ENCODE data around the gene FAM200B.

Gene FAM200B

DNA sequence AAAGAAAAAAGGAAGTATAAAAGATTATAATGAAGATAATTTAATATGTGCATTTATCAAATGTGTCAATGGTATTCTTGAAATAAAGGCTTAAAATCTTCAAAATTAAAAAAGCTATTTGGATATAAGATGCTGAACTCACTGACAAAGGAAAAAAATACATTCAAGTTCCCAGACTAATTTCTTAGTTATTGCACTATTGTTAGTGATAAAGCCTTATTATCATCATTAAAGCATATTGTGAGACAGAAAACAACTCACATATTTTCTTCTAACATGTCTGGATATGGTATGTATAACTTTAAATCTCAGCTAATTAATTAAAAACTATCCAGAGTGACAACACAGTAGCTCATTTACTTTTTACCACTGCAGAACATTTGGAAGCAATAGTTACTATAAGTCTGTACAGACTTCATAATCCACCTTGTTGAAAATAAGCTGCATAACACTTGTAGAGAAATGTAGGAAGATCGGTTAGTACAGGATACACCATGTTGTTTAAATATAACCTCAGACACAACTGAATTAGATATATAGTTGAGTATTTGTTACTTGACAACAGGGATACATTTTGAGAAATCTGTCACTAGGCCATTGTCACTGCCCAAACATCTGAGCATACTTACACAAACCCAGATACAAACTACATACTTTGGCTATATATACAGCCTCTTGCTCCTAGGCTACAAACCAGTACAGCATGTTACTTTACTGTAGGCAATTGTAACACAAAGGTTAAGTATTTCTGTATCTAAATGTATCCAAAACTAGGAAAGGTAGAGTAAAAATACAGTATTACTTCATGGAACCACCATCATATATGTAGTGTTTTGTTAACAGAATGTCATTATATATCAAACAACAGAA lies 12.8 kb upstream of the FAM200B start:
- DNase-seq (ENCODE audit: low read depth in 4 of 4, low spot score in 1 of 4) = no peak

DNA sequence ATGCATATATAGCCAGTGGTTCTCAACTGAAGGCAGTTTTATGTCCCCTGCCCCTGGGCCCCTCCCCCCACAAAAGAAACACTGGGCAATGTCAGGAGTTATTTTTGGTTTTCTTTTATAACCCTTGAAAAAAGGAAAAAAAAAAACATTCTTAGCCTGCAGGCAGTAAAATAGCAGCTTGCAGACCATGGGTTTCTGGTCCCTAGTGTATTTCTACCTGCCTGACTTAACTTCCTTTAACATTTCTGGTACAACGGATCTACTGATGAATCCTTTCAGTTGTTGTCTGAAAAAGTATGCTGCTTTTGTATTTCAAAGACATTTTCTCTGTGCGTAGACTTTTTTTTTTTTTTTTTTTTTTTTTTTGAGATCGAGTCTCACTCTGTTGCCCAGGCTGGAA lies 11.1 kb upstream of the FAM200B start:
- no peak for DNase-seq (ENCODE audit: low read depth in 4 of 4, low spot score in 1 of 4)

DNA sequence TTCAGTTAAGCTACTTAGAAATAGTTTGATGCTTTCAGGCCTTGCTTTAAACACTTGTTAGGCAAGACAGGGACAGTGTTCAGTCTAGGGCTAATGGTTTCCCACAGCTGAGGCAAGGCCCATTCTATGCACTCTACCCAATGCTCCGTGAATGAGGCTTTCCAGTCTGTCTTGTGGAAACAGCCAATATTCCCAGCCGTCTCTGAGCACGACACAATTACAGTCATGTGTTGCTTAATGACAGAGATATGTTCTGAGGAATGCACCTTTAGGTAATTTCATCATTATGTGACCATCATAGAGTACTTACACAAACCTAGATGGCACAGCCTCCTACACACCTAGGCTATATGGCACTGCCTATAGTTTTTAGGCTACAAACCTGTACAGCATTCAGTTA lies 9.5 kb upstream of the FAM200B start:
- no peak for DNase-seq (ENCODE audit: low read depth in 4 of 4, low spot score in 1 of 4)

DNA sequence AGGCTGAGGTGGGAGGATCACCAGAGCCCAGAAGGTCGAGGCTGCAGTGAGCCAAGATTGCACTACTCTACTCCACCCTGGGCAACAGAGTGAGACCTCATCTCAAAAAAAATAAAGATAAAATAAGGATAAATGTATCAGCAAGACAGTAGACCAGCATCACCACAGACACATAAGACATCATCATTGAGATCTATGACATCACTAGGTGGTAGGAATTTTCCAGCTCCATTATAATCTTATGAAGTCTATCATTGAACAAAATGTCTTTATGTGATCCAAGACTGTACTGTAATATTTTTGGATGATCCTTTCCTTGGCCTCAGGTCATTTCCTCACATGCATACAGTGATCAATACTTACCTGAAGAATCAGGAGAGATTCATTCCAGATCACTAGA lies 8.3 kb upstream of the FAM200B start:
- DNase-seq (ENCODE audit: low read depth in 4 of 4, low spot score in 1 of 4) = no peak

DNA sequence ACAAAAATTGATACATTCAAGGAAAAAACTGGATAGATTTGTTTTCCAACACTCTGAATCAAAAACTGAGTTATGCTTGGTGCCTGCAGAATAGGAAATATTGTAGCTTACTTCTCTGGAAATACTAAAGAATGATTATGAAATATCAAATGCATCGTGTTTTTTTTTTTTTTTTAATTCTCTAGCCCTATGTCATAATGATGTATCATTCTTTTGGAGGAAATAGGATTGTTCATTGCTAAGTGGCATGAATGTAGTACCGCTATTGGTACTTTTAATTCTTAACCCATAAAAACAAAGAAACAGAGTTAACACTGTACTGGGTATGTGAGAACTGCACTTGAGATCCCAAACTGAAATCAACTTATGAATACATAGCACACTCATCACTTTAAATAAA lies 7.6 kb upstream of the FAM200B start:
- DNase-seq (ENCODE audit: low read depth in 4 of 4, low spot score in 1 of 4) = no peak

DNA sequence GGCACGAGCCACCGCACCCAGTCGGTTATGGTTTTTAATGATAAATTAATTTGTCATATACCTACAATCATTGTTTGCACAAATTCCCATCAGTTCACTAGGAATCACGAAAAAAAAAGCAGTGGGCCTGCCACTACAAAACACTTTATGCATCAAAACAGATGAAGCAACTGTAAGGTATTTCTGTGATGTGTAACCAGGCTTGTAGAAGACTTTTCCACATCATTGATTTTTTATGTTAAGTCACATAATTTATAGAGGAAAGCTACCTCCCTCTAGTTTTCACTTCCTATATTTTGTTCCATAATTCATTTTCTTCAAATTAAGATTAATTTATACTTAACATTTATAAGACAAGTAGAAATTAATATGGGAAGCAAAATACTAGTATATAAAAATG lies 6.7 kb upstream of the FAM200B start:
- no peak for DNase-seq (ENCODE audit: low read depth in 4 of 4, low spot score in 1 of 4)

DNA sequence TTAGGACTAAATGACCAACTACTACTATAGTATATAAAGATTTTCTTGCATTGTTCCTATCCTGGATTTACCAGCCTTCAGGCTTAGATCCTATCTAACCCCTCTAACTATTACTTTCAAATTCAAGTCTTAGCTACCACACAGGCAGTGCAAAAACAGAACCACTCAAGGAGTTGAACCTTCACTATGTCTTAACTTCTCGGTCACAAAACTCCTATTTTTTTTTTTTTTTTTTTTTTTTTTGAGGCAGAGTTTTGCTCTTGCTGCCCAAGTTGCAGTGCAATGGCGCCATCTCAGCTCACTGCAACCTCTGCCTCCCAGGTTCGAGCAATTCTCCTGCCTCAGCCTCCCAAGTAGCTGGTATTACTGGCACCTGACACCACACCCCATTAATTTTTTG lies 6.3 kb upstream of the FAM200B start:
- no peak for DNase-seq (ENCODE audit: low read depth in 4 of 4, low spot score in 1 of 4)

DNA sequence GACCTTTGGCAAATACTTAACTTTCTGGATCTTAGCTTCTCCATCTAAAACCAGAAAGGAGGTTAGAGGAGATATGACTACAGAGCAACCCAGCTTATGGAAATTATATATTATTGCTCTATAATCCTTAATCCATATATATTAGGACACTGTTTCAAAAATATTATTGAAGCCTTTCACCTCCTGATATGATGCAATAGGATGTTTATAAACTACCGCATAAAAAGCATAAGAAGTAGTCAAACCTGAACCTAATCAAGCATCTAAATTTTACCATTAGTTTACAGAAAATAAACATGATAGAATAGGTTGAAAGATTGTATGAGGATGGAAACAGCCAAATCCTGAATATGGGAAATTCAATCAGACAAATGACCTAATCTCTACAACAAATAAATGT lies 5.6 kb upstream of the FAM200B start:
- DNase-seq (ENCODE audit: low read depth in 4 of 4, low spot score in 1 of 4) = no peak

DNA sequence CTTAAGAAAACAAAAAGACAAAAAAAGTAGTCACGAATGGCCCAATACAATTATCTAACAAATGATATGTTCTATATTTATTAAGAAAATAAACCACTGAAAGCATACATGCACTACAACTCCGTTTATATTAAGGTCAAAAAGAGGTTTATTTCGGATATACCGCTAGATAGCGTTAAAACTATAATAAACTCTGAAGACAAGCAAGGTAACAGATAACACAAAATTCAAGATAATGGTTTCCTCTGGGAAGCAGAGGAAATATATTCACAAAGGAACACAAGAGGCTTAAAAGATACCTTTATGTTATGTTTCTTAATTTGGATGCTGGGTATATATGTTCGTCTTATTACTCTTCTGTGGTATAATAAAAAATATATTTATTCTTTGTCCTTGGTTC lies 4.7 kb upstream of the FAM200B start:
- DNase-seq (ENCODE audit: low read depth in 4 of 4, low spot score in 1 of 4) = no peak

DNA sequence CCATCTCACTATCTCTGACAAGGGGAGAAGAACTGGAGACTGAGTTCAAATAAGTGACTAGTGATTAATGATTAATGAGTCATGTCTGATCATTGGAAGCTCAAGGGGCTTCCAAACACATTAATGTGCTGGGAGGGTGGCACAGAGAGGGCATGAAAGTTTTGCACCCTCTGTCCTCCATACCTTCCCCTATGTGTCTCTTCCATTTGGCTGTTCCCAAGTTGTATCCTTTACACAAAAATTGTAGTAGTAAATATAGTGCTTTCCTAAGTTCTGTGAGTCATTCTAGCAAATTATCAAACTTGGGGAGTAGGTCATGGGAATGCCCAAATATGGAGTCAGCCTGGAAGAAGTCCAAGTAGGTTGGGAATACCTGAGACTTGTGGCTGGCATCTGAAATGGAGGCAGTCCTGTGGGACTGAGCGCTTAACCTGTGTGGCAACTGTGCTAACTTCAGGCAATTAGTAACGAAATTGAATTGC lies 4.1 kb upstream of the FAM200B start:
- DNase-seq (ENCODE audit: low read depth in 4 of 4, low spot score in 1 of 4) = no peak

DNA sequence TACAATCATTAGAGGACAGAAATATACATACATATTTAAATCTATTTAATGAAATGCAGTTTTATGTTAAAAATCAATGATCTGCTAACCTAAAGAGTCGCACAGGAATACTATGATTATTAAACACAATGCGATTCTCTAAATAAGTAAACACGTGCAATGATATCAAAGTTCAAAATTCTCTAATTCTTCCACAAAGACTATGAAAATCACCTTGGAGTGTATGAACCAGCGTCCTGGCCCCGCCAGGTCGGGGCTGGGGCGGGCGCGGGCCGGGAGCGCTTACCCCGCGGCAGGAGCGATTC lies 608 bp upstream of the FAM200B start:
- no peak for DNase-seq (ENCODE audit: low read depth in 4 of 4, low spot score in 1 of 4)

DNA sequence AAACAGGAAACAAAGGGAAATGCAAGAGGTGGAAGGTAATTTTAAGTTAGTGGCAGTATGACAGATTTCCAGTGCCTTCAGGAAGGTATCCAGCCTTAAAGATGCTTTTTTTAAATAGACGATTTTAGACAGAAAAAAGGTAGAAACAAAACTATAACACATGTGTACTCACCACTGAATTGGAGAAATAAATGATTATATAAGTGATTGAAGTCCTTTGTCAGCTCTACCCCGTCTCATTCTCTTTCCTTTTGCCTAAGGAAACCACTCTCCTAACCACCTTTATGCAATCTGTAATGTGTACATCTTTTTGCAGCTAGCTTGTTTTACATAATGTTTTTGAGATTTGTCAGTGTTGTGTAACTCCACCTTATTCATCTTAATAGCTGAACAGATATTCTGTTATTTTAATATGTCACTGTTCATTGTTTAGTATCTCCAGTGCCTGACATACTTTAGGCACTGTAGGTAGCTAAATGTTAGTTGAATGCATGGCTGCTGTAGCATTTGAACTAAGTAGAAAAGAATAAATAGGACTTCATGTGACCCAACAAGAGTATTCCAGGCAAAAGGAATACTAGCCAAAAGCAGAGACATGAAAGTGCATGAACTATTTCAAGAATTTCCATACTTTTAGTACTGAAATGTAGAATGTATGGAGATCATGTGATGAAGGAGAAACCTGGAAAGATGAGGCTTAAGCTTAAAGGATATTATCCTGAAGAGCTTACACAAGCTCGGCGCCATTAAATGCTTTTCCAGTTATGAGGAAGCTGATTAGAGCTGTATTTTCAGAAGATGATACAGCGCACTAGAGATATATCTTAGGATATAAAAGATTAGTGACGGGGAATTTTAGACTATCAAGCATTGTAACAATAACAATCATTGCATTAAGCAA lies 865 bp downstream of the FAM200B start:
- DNase-seq (ENCODE audit: low read depth in 4 of 4, low spot score in 1 of 4) = no peak

DNA sequence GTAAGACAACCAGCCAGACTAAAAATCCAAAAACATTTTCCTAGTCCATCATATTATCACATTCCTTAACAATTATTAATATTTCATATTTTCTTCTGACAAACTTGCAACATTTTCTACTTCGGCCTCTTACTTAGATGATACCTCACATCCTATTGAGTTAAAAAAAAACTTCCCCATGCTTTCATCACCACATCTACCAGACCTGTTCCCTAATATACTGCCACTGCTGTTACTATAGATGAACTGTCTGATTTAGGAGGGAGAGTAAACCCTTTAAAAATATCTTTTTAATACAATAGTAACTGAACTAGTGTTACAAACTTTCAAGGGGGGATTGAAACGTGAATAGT lies 1.5 kb downstream of the FAM200B start:
- no peak for DNase-seq (ENCODE audit: low read depth in 4 of 4, low spot score in 1 of 4)

DNA sequence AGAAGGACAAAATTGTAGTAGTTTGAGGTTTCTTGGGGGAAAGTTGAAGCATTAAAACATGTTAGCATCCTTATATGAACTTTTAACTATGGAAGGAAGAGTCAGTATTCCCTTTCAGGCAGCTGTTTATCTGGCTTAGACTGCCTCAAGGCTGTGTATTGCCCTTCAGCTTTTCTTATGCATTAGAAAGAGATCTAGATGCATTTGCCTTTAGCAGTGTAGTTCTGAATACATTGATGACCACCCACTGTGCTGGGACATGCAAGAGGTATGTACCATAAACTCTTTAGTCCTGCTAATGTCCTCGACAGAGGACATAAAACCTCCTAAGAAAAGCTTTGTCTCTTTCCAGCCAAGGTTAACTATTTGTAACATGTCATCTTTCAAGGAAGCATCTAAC lies 2.9 kb downstream of the FAM200B start:
- no peak for DNase-seq (ENCODE audit: low read depth in 4 of 4, low spot score in 1 of 4)

DNA sequence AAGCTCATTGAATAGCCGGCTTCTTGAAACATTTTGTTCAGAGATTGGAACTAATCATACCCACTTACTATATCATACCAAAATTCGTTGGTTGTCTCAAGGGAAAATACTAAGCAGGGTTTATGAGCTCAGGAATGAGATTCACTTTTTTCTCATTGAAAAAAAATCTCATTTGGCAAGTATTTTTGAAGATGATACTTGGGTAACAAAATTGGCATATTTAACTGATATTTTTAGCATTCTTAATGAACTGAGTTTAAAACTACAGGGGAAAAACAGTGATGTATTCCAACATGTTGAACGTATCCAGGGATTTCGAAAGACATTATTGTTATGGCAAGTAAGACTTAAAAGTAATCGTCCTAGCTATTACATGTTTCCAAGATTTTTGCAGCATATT lies 6.4 kb downstream of the FAM200B start:
- no peak for DNase-seq (ENCODE audit: low read depth in 4 of 4, low spot score in 1 of 4)

DNA sequence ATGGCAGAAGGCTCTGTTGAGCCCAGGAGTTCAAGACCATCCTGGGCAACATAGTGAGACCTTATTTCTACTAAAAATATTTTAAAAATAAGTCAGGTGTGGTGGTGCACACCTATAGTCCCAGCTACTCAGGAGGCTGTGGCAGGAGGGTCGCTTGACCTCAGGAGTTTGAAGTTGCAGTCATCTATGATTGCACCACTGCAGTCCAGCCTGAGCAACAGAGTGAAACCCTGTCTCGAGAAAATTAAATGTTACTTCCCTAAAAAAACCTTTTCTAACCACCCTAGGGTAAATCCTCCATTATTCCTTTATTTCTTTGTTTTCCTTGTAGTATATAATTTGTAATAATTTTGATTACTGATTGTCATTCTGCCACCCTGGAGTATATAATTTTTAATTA lies 7.9 kb downstream of the FAM200B start:
- no peak for DNase-seq (ENCODE audit: low read depth in 4 of 4, low spot score in 1 of 4)

DNA sequence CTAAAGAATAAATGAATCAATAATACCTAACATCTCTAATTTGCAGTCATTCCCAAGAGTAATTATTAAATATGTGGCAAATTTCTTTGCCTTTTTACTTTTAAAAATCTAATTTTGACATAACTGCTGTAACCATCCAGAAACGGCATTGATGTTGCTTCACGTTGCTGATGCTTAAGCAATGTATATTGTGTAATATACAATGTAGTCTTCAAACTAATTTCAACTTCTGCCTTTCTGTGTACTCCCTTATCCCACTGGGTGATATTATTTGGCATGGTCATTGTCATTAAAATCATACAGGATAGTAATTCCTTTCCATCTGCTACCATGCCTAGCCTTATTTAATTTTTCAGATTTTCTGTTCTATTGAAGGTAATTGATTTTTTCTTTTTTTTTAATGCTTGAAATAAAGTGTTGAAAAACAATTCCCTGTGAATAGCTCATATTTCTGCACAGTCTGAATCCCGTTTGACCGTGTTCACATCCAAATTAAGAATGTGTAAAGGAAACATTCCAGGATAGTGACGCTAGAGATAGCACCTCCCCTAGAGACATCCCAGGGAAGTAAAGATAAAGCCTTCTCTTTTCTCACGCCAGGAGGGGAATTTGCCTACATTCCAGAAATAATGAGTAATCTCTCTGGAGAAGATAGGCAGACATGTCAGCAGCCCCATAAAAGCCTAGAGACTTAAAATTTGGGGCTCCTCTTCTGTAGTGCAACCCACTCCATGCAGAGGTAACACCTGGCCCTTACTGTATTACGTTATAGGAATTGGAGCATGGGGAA lies 8.6 kb downstream of the FAM200B start:
- no peak for DNase-seq (ENCODE audit: low read depth in 4 of 4, low spot score in 1 of 4)

DNA sequence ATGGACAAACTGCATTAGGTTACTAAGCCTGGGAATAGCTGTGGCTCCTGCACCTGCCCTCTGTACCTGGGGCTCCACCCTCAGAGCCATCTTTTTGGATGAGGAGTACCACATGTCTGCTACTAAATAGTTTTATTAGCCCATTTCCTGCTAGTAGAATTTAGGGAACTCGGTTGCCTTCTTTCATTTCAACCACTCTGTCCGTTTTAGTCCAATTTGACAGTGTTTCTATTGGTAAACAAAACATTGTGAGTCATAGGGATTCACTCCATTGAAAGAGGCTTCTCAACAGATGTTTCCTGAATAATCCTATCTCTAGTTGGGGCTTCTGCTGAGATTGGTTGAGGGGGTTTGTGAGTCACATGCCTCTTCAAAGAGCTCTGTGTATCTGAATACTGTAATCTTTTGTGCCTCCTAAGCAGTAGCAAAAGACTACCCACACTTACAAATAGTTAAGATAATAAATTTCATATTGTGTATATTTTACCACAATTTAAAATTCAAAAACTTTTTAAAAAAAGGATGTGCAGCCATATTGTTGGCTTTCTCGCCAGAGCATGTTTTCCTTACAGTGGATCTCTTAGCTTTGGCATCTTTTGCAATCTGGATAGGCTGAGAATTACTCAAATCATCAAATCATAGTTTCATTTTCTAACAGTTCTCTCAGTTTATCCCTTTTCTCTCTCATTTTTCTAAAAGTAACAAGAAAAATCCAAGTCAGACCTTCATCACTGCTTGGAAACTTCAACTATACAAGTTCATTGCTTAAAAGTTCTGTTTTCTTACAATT lies 9.9 kb downstream of the FAM200B start:
- DNase-seq (ENCODE audit: low read depth in 4 of 4, low spot score in 1 of 4) = no peak

DNA sequence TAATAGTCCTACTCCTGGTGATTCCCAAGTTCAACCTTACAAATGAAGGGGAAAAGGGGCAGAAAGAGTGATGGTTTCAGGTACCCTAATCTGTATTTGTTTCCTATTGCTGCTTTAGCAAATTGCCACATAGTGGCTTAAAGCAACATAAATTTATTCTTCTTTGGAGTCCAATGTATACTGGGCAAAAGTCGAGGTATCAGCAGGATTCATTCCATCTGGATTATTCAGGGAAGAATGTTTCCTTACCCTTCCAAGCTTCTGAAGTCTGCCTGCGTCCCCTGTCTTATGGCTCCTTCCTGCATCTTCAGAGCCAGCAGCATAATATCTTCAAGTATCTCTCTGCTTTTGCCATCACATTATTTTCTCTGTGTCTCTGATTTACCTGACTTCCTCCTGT lies 11.0 kb downstream of the FAM200B start:
- DNase-seq (ENCODE audit: low read depth in 4 of 4, low spot score in 1 of 4) = no peak

DNA sequence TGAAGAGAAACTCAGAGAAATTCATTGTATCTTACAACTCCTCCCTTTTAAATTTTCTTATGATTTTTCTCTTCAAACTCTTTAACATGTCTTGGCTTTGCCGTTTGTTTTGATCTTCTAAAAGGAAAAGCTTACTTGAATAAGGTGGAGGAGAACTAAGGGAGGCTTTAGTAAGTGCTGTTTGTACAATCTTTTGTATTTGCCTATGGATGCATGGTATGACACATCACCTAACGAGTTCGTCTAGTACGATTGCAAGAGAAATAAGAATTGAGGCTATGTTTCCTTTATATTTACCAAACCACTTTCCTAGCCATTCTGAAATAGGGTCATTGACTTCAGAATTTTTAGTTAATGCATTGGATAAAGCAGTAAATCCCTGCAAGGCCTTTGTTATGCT lies 12.8 kb downstream of the FAM200B start:
- DNase-seq (ENCODE audit: low read depth in 4 of 4, low spot score in 1 of 4) = no peak

DNA sequence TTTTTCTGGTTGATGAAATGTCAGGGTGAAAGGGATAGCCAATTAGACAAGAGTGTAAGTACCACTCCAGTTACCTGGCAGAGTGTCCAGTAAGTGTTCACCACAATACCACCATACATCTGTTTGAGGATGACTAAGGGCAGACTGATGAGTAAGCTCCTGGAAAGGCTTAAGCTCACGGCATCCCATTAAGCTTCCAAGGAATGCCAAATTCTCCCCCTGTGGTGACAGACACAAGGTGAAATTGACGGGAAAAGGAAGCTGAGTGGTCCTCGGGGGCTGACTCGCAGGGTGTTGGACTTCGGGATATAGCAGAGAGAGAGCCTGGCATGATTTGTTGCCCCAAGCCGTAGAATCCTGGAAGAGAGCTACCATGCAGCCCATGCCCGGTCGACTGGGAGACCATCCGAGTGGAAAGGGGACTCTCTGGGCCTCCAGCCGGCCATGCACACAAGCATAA lies 13.6 kb downstream of the FAM200B start:
- DNase-seq (ENCODE audit: low read depth in 4 of 4, low spot score in 1 of 4) = no peak

All from stimulated activated CD4-positive, alpha-beta T cell treated with anti-CD3 and anti-CD28 coated beads, Interleukin-1b, Interleukin-23, amount 100 ng/mL, for 24 hours (primary cell).